H9 (cell line): Measurements from ENCODE around the gene NQO1. TPM values are rescaled to one million over a fixed set of nuclear protein-coding genes. Genes with fewer than 3 reads are reported as not detected.
A peak's percentile ranks its signal among the peaks of the same experiment; 100 is the strongest.
"Not testable (repeated sequence)": the region's sequence is repeated elsewhere in the genome, so short reads cannot be mapped to it uniquely, and the experiment has no call there.

Experiments used
- DNase-seq: peaks from one replicate; pipeline ENCODE4 v3.0.0-alpha.2; 2017
- H2AFZ ChIP-seq: one replicate; pipeline ENCODE4 v1.6.1; 2013; ENCODE audit warnings: mild to moderate bottlenecking, low read length, control low read depth, moderate library complexity
- H2AK5ac ChIP-seq: 2 replicates; pipeline ENCODE4 v1.6.1; 2013; ENCODE audit warnings: low read length, control low read depth, mixed read lengths; ENCODE audit not compliant: insufficient read length
- H2BK120ac ChIP-seq: one replicate; pipeline ENCODE4 v1.6.1; 2013; ENCODE audit warnings: low read depth, mild to moderate bottlenecking, low read length, control low read depth, inconsistent platforms; ENCODE audit not compliant: poor library complexity, severe bottlenecking
- H2BK12ac ChIP-seq: 2 replicates; pipeline ENCODE4 v1.6.1; 2013; ENCODE audit warnings: low read length, control low read depth, mixed read lengths, low read depth; ENCODE audit not compliant: insufficient read length
- H2BK15ac ChIP-seq: 2 replicates; pipeline ENCODE4 v1.6.1; 2013; ENCODE audit warnings: low read depth, low read length, control low read depth
- H2BK20ac ChIP-seq: one replicate; pipeline ENCODE4 v1.6.1; 2013; ENCODE audit warnings: low read depth, mild to moderate bottlenecking, low read length, control low read depth, inconsistent platforms; ENCODE audit not compliant: poor library complexity, severe bottlenecking
- H2BK5ac ChIP-seq: 2 replicates; pipeline ENCODE4 v1.6.1; 2013; ENCODE audit warnings: low read length, control low read depth, mixed read lengths; ENCODE audit not compliant: insufficient read length
- H3K14ac ChIP-seq: 2 replicates; pipeline ENCODE4 v1.6.1; 2013; ENCODE audit warnings: low read length, control low read depth; ENCODE audit not compliant: insufficient read depth
- H3K18ac ChIP-seq: 2 replicates; pipeline ENCODE4 v1.6.1; 2013; ENCODE audit warnings: low read depth, mild to moderate bottlenecking, mixed read lengths, low read length, control low read depth; ENCODE audit not compliant: insufficient read length
- H3K23ac ChIP-seq: 2 replicates; pipeline ENCODE4 v1.6.1; 2013; ENCODE audit warnings: low read length, control low read depth, mixed read lengths, low read depth; ENCODE audit not compliant: insufficient read length
- H3K23me2 ChIP-seq: 2 replicates; pipeline ENCODE4 v1.6.1; 2013; ENCODE audit warnings: low read depth, mild to moderate bottlenecking, mixed read lengths, low read length, control low read depth; ENCODE audit not compliant: insufficient read length, poor library complexity, severe bottlenecking
- H3K27ac ChIP-seq: 2 replicates; pipeline ENCODE4 v1.5.1; 2013; ENCODE audit warnings: low read length, control low read depth, mixed read lengths, low read depth; ENCODE audit not compliant: insufficient read length
- H3K27me3 ChIP-seq: 2 replicates; pipeline ENCODE4 v1.6.1; 2013; ENCODE audit warnings: low read length, control low read depth, inconsistent platforms; ENCODE audit not compliant: insufficient read depth
- H3K4ac ChIP-seq: 2 replicates; pipeline ENCODE4 v1.6.1; 2013; ENCODE audit warnings: low read depth, mild to moderate bottlenecking, control low read depth, inconsistent platforms, low read length, moderate library complexity
- H3K4me1 ChIP-seq: 2 replicates; pipeline ENCODE4 v1.6.1; 2013; ENCODE audit warnings: low read length, control low read depth, inconsistent platforms; ENCODE audit not compliant: insufficient read depth
- H3K4me2 ChIP-seq: 2 replicates; pipeline ENCODE4 v1.6.1; 2013; ENCODE audit warnings: low read length, control low read depth, mixed read lengths; ENCODE audit not compliant: insufficient read length, insufficient read depth
- H3K56ac ChIP-seq: 2 replicates; pipeline ENCODE4 v1.6.1; 2013; ENCODE audit warnings: low read depth, mild to moderate bottlenecking, mixed read lengths, low read length, control low read depth; ENCODE audit not compliant: insufficient read length
- H3K79me1 ChIP-seq: 2 replicates; pipeline ENCODE4 v1.6.1; 2013; ENCODE audit warnings: low read depth, mild to moderate bottlenecking, moderate library complexity, low read length, control low read depth, inconsistent platforms; ENCODE audit not compliant: insufficient read depth, poor library complexity, severe bottlenecking
- H3K79me2 ChIP-seq: 2 replicates; pipeline ENCODE4 v1.6.1; 2013; ENCODE audit warnings: low read length, control low read depth, inconsistent platforms; ENCODE audit not compliant: insufficient read depth
- H3K9ac ChIP-seq: 2 replicates; pipeline ENCODE4 v1.6.1; 2013; ENCODE audit warnings: low read length, control low read depth, mixed read lengths; ENCODE audit not compliant: insufficient read length; ENCODE audit errors: extremely low read depth
- H3K9me3 ChIP-seq: one replicate; pipeline ENCODE4 v1.6.1; 2013; ENCODE audit warnings: low read depth, low read length, inconsistent platforms; ENCODE audit not compliant: control insufficient read depth
- H3T11ph ChIP-seq: one replicate; pipeline ENCODE4 v1.6.1; 2013; ENCODE audit warnings: mild to moderate bottlenecking, low read length, control low read depth, inconsistent platforms
- H4K20me1 ChIP-seq: one replicate; pipeline ENCODE4 v1.6.1; 2013; ENCODE audit not compliant: control insufficient read depth, insufficient read length, insufficient read depth
- H4K5ac ChIP-seq: 2 replicates; pipeline ENCODE4 v1.6.1; 2013; ENCODE audit warnings: low read depth, mild to moderate bottlenecking, mixed read lengths, low read length, control low read depth; ENCODE audit not compliant: insufficient read length
- H4K8ac ChIP-seq: replicated peaks from 2 replicates; pipeline ENCODE4 v1.6.1; 2013; ENCODE audit warnings: low read length, control low read depth, mixed read lengths, low read depth; ENCODE audit not compliant: insufficient read length
- H4K91ac ChIP-seq: 2 replicates; pipeline ENCODE4 v1.6.1; 2013; ENCODE audit warnings: low read depth, mild to moderate bottlenecking, moderate library complexity, mixed read lengths, low read length, control low read depth; ENCODE audit not compliant: insufficient read length
- H3K27ac Mint-ChIP-seq, 3 experiments: 2 replicates in 2 of 3; 3 replicates in 1 of 3; pipeline ENCODE4 v1.8.0; 2020 to 2021; ENCODE audit warnings: mixed read lengths in 3 of 3, mild to moderate bottlenecking in 1 of 3, moderate library complexity in 1 of 3
- H3K27me3 Mint-ChIP-seq: 2 replicates; pipeline ENCODE4 v1.8.0; 2021; ENCODE audit warnings: low read depth, mild to moderate bottlenecking, moderate library complexity, mixed read lengths
- H3K36me3 Mint-ChIP-seq, 3 experiments: 2 replicates in 2 of 3; 3 replicates in 1 of 3; pipeline ENCODE4 v1.8.0; 2020 to 2021; ENCODE audit warnings: low read depth in 3 of 3, mixed read lengths in 3 of 3; ENCODE audit not compliant: insufficient read depth in 1 of 3
- H3K4me1 Mint-ChIP-seq, 2 experiments: 2 replicates each; pipeline ENCODE4 v1.8.0; 2020; ENCODE audit warnings: mixed read lengths in 2 of 2
- H3K4me3 Mint-ChIP-seq, 2 experiments: 2 replicates in 1 of 2; 3 replicates in 1 of 2; pipeline ENCODE4 v1.8.0; 2020 to 2021; ENCODE audit warnings: mild to moderate bottlenecking in 2 of 2, mixed read lengths in 2 of 2, moderate library complexity in 1 of 2
- H3K9me3 Mint-ChIP-seq, 2 experiments: 2 replicates in 1 of 2; 3 replicates in 1 of 2; pipeline ENCODE4 v1.8.0; 2020; ENCODE audit warnings: mild to moderate bottlenecking in 2 of 2, mixed read lengths in 2 of 2, moderate library complexity in 1 of 2
- WGBS: extraction: QIAGEN DNeasy Blood & Tissue Kit; methylation state at CpG from one replicate; pipeline ENCODE4 v1.1.7; 2013; ENCODE audit warnings: missing lambda C conversion rate, low lambda C conversion rate, mixed read lengths; ENCODE audit not compliant: insufficient read length; ENCODE audit errors: extremely low coverage; 5-methylcytosine and 5-hydroxymethylcytosine counted together
- total RNA-seq: library from RNA; stranded (reverse); gene quantifications from 2 replicates; pipeline ENCODE4 v1.2.1, GENCODE V29; 2021
- TF ChIP-seq, protein P1 (sequence below): fragments of 200-600 bp; sonication (generic); conservative IDR thresholded peaks from 3 replicates; pipeline ENCODE4 v1.8.0; 2021; ENCODE audit warnings: antibody characterized with exemption, mild to moderate bottlenecking

NQO1 gene
- total RNA-seq, 1 experiment from 2014 or later: 64.6 TPM

- Histone ChIP-seq H3K9ac (peak within 1 kb of the TSS; percentile 89), H3K56ac (no peak within 1 kb of the TSS), H4K5ac (no peak within 1 kb of the TSS), H2BK20ac (no peak within 1 kb of the TSS), H2BK5ac (no peak within 1 kb of the TSS), H3K79me1 (no peaks in the 10 kb centered on the region), H2BK120ac (no peak within 1 kb of the TSS), H4K8ac (no peak within 1 kb of the TSS), H3K4ac (no peak within 1 kb of the TSS), H3K27ac (peak within 1 kb of the TSS; percentile 82), H2BK12ac (no peak within 1 kb of the TSS), H3K9me3 (no peaks in the 10 kb centered on the region), H3K23me2 (peaks cover 4% of the 10 kb centered on the region), H2BK15ac (no peak within 1 kb of the TSS), H4K20me1 (no peaks in the 10 kb centered on the region), H2AFZ (peak within 1 kb of the TSS; percentile 93), H3T11ph (no peak within 1 kb of the TSS), H3K4me1 (no peaks in the 10 kb centered on the region), H3K18ac (peak within 1 kb of the TSS; percentile 79), H3K14ac (peak within 1 kb of the TSS; percentile 76), H3K27me3 (no peaks in the 10 kb centered on the region), H3K23ac (no peak within 1 kb of the TSS), H3K4me2 (peak within 1 kb of the TSS; percentile 62), H2AK5ac (no peak within 1 kb of the TSS), H4K91ac (no peak within 1 kb of the TSS), H3K79me2 (peaks cover 10% of the 10 kb centered on the region; the same call in 1 of the 2 replicates)
- no CpG with 5 or more reads among the region's 68 CpGs for WGBS
- H3K27ac Mint-ChIP-seq: peak within 1 kb of the TSS; percentile 91 to 96 (median 96)
- H3K36me3 Mint-ChIP-seq: peaks cover 0 to 2% (median 2%) of the 10 kb centered on the region in 3 experiments; a peak in 4 of 7 replicates
- H3K27me3 Mint-ChIP-seq: peaks cover 4% of the 10 kb centered on the region
- peaks cover 0 to under 1% of the 10 kb centered on the region in 2 experiments; a peak in 1 of 5 replicates for H3K9me3 Mint-ChIP-seq
- peak; percentile 90 for DNase-seq
- peak within 1 kb of the TSS; percentile 95 to 98 for H3K4me3 Mint-ChIP-seq
- peaks cover 6 to 7% of the 10 kb centered on the region in 2 experiments for H3K4me1 Mint-ChIP-seq
- TF ChIP-seq, protein P1, sequence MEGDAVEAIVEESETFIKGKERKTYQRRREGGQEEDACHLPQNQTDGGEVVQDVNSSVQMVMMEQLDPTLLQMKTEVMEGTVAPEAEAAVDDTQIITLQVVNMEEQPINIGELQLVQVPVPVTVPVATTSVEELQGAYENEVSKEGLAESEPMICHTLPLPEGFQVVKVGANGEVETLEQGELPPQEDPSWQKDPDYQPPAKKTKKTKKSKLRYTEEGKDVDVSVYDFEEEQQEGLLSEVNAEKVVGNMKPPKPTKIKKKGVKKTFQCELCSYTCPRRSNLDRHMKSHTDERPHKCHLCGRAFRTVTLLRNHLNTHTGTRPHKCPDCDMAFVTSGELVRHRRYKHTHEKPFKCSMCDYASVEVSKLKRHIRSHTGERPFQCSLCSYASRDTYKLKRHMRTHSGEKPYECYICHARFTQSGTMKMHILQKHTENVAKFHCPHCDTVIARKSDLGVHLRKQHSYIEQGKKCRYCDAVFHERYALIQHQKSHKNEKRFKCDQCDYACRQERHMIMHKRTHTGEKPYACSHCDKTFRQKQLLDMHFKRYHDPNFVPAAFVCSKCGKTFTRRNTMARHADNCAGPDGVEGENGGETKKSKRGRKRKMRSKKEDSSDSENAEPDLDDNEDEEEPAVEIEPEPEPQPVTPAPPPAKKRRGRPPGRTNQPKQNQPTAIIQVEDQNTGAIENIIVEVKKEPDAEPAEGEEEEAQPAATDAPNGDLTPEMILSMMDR: no peak
Measured at GRCh38 chr16:69761983-69762813, 35.8 kb upstream of the NQO1 start, which contains the start of gene WWP2. WWP2 (plus strand) TSS chr16:69762332; CDS start chr16:69787011, 24,679 bp downstream.

DNA sequence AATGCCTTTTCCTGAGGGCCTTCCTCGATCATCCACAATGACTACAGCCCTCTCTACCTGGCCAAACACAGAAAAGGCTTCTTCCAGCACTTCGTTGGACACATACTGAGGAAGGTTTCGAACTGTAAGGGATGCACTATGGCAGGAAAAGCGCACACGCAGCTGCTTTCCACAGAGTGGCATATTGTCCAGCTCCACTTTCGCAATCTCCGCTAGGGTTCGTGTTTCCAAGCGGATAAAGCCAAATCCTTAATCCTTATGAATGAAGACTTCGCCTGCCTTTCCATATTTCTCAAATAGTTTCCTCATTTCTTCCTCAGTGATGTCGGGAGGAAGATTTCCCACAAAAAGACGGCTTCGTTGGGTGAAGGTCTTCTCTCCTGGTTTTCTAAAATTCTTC, 31.0 kb upstream of the NQO1 start:
- H3K23me2 ChIP-seq, H3K14ac ChIP-seq, H3K4me1 Mint-ChIP-seq, H3K4me3 Mint-ChIP-seq, H3K27me3 ChIP-seq, H3K27me3 Mint-ChIP-seq, H2BK5ac ChIP-seq, H2BK15ac ChIP-seq, H3K9ac ChIP-seq, H3T11ph ChIP-seq, H2BK12ac ChIP-seq, H3K18ac ChIP-seq, H4K8ac ChIP-seq, H3K79me1 ChIP-seq, H3K23ac ChIP-seq, H2BK120ac ChIP-seq, H4K5ac ChIP-seq, H2AFZ ChIP-seq, H3K9me3 Mint-ChIP-seq, H4K20me1 ChIP-seq, H3K27ac ChIP-seq, H3K4me1 ChIP-seq, H4K91ac ChIP-seq, DNase-seq, H3K4ac ChIP-seq, H3K9me3 ChIP-seq, H3K56ac ChIP-seq, H2AK5ac ChIP-seq, H2BK20ac ChIP-seq, H3K4me2 ChIP-seq: not testable (repeated sequence)
- Mint-ChIP-seq H3K36me3 (peaks cover 4 to 17% (median 9%) of the 10 kb centered on the region in 3 experiments), H3K27ac (peak overlapping the region in 1 of 3 experiments; percentile 76; a peak in 1 of 7 replicates)
- no CpG with 5 or more reads among the region's 13 CpGs for WGBS
- peaks cover 15% of the 10 kb centered on the region; the same call in 1 of the 2 replicates for H3K79me2 ChIP-seq
